IPS-20b (cell line): ENCODE measurements around the gene CAV2.

ENCODE experiments used
- H3K27ac ChIP-seq: one replicate; pipeline ENCODE4 v1.5.1; 2013; ENCODE audit warnings: low read length
- H3K27me3 ChIP-seq: 2 replicates; pipeline ENCODE4 v1.6.1; 2013; ENCODE audit warnings: mild to moderate bottlenecking, low read length, inconsistent platforms; ENCODE audit not compliant: insufficient read depth
- H3K36me3 ChIP-seq: 2 replicates; pipeline ENCODE4 v1.6.1; 2013; ENCODE audit warnings: low read depth, mild to moderate bottlenecking, inconsistent platforms, low read length, moderate library complexity; ENCODE audit not compliant: insufficient read depth
- H3K4me1 ChIP-seq: 2 replicates; pipeline ENCODE4 v1.6.1; 2013; ENCODE audit warnings: mild to moderate bottlenecking, control low read depth, inconsistent platforms, low read length, moderate library complexity; ENCODE audit not compliant: insufficient read depth
- H3K4me3 ChIP-seq: 2 replicates; pipeline ENCODE4 v1.5.1; 2013; ENCODE audit warnings: mild to moderate bottlenecking, low read length, inconsistent platforms
- H3K9ac ChIP-seq: 2 replicates; pipeline ENCODE4 v1.6.1; 2013; ENCODE audit warnings: low read depth, mild to moderate bottlenecking, inconsistent platforms, low read length, moderate library complexity
- H3K9me3 ChIP-seq: 2 replicates; pipeline ENCODE4 v1.6.1; 2013; ENCODE audit warnings: mild to moderate bottlenecking, low read depth, low read length, inconsistent platforms; ENCODE audit not compliant: insufficient read depth

CAV2 gene

GRCh38 chr7:116512520-116513188 is 13.1 kb downstream of the CAV2 start:
- Histone ChIP-seq H3K9me3 (no peaks in the 10 kb centered on the region), H3K4me3 (no peak overlapping the region), H3K4me1 (peaks cover 8% of the 10 kb centered on the region), H3K27ac (no peak overlapping the region), H3K27me3 (no peaks in the 10 kb centered on the region), H3K9ac (no peak overlapping the region), H3K36me3 (no peaks in the 10 kb centered on the region)

DNA sequence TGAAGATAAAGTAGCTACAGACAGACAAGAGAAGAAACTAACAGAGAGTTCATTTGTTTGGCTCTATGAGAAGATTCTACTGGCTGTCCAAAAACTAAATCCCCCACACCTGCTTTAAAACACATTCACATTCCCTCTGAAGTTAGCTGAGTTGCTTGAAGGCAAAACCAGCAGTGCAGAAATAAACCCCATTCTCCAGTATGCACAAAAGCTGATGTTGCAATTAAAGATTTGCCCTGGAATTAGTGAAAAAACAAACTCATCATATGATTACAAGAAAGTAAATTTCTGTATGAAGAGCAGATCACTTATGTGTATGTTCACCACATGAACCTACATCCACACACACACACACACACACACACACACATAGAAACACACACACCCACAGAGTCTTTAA is 16.0 kb downstream of the CAV2 start:
- Histone ChIP-seq H3K4me1 (peaks cover 8% of the 10 kb centered on the region), H3K27ac (no peak overlapping the region), H3K36me3 (no peaks in the 10 kb centered on the region), H3K9me3 (no peaks in the 10 kb centered on the region), H3K27me3 (no peaks in the 10 kb centered on the region), H3K4me3 (no peak overlapping the region), H3K9ac (no peak overlapping the region)

- no peaks in the 10 kb centered on the region for H3K9me3 ChIP-seq
- no peak overlapping the region for H3K27ac ChIP-seq
- H3K36me3 ChIP-seq: no peaks in the 10 kb centered on the region
- H3K9ac ChIP-seq: no peak overlapping the region
- no peak overlapping the region for H3K4me3 ChIP-seq
- peaks cover 11% of the 10 kb centered on the region for H3K4me1 ChIP-seq
- H3K27me3 ChIP-seq: no peaks in the 10 kb centered on the region
Measured at GRCh38 chr7:116516324-116516723, 16.8 kb downstream of the CAV2 start.

DNA sequence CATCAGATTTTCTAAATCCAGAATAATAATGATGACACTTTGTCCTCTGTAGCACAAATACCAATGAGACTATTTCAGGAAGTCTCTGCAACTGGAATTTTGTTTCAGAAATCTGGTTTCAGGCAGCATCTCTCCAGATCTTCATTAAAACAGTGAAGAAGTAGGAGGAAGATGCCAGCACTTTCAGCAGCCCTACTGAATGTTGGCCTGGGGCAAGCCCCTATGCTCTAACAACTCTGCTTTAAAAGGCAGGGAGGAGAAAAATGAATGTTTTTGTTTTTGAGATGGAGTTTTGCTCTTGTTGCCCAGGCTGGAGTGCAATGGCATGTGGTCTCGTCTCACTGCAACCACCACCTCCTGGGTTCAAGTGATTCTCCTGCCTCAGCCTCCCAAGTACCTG is 18.1 kb downstream of the CAV2 start:
- Histone ChIP-seq H3K4me1 (peaks cover 24% of the 10 kb centered on the region), H3K36me3 (no peaks in the 10 kb centered on the region), H3K4me3 (no peak overlapping the region), H3K27me3 (no peaks in the 10 kb centered on the region), H3K9me3 (no peaks in the 10 kb centered on the region), H3K27ac (no peak overlapping the region), H3K9ac (no peak overlapping the region)

DNA sequence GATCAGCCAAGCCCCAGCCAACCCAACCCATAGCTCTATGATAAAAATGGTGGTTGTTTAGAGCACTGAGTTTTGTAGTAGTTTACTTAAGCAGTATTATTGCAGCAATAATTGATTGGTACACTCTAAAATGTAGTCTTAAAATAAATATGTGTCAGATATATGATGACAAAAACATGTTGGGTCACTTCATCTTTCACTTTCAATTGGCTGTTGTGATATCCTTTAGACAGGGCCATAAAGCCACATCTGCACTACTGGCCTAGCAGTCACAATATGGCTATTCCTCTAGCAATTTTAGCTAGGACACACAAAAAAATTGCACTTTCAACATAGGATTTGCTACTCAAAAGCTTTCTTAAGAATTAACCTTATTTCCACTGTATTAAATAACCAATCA is 19.4 kb downstream of the CAV2 start:
- H3K4me1 ChIP-seq: peaks cover 27% of the 10 kb centered on the region
- H3K27me3 ChIP-seq: peaks cover 3% of the 10 kb centered on the region; the same call in 1 of the 2 replicates
- H3K36me3 ChIP-seq: no peaks in the 10 kb centered on the region
- no peaks in the 10 kb centered on the region for H3K9me3 ChIP-seq
- no peak overlapping the region for H3K27ac ChIP-seq
- no peak overlapping the region for H3K9ac ChIP-seq
- no peak overlapping the region for H3K4me3 ChIP-seq

- peaks cover 25% of the 10 kb centered on the region for H3K27me3 ChIP-seq
- no peak overlapping the region for H3K27ac ChIP-seq
- no peaks in the 10 kb centered on the region for H3K36me3 ChIP-seq
- no peak overlapping the region for H3K4me3 ChIP-seq
- no peak overlapping the region for H3K9ac ChIP-seq
- no peaks in the 10 kb centered on the region for H3K9me3 ChIP-seq
- H3K4me1 ChIP-seq: peaks cover 22% of the 10 kb centered on the region
Measured at GRCh38 chr7:116521046-116521664, 21.6 kb downstream of the CAV2 start.

DNA sequence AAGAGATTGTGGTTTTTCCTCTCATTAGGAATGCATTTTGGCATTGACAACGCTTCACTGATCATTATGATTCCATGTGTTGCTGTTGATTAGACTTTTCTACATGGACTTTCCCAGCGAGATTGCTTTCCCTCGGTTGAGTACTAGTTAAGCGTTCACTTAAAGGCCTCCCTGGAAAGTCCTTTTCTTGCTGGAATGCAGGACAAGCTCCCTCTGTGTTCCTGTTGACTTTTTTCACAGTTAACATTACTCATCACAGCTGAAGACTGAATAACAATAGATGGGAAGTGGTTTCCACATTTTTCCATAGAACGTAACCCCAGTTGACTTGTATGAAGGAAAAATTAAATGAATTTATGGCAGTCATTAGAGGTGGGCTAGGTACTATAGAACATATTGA is 22.7 kb downstream of the CAV2 start:
- H3K36me3 ChIP-seq: no peaks in the 10 kb centered on the region
- no peak overlapping the region for H3K9ac ChIP-seq
- no peaks in the 10 kb centered on the region for H3K9me3 ChIP-seq
- peaks cover 25% of the 10 kb centered on the region for H3K4me1 ChIP-seq
- 0 out of 2 replicates have a peak overlapping the region, but pooled peaks have one; percentile 32 for H3K4me3 ChIP-seq
- H3K27ac ChIP-seq: no peak overlapping the region
- H3K27me3 ChIP-seq: peaks cover 36% of the 10 kb centered on the region

DNA sequence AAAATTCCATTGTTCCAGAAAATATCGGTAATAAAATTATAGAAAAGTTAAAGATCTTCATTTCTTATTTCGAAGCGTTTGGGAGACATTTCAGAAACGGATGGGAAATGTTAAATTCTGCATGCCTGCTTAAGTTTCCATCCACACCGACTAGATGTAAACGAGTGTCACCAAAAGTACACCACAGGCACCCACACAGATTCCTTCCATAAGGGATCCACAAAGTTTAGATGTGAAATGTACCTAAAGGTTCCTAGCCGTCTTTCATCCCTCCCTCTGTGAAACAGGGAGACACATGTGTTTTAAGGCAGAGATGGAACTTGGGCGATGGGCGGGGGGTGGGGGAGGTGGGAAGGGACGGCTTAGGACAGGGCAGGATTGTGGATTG is 24.7 kb downstream of the CAV2 start:
- no peaks in the 10 kb centered on the region for H3K36me3 ChIP-seq
- H3K4me3 ChIP-seq: peak overlapping the region; percentile 90
- H3K9me3 ChIP-seq: no peaks in the 10 kb centered on the region
- no peak overlapping the region for H3K9ac ChIP-seq
- H3K27me3 ChIP-seq: peaks cover 48% of the 10 kb centered on the region
- peaks cover 25% of the 10 kb centered on the region for H3K4me1 ChIP-seq
- H3K27ac ChIP-seq: no peak overlapping the region

GRCh38 chr7:116524609-116525297 is 25.2 kb downstream of the CAV2 start, which contains the start of gene CAV1:
Gene CAV1 (plus strand): TSS chr7:116525036. CDS start chr7:116525063, 27 bp downstream.
- Histone ChIP-seq H3K27me3 (peaks cover 48% of the 10 kb centered on the region), H3K9ac (peak within 1 kb of the TSS; percentile 63), H3K9me3 (no peaks in the 10 kb centered on the region), H3K4me3 (peak within 1 kb of the TSS; percentile 90), H3K27ac (no peak within 1 kb of the TSS), H3K36me3 (no peaks in the 10 kb centered on the region), H3K4me1 (peaks cover 25% of the 10 kb centered on the region)

DNA sequence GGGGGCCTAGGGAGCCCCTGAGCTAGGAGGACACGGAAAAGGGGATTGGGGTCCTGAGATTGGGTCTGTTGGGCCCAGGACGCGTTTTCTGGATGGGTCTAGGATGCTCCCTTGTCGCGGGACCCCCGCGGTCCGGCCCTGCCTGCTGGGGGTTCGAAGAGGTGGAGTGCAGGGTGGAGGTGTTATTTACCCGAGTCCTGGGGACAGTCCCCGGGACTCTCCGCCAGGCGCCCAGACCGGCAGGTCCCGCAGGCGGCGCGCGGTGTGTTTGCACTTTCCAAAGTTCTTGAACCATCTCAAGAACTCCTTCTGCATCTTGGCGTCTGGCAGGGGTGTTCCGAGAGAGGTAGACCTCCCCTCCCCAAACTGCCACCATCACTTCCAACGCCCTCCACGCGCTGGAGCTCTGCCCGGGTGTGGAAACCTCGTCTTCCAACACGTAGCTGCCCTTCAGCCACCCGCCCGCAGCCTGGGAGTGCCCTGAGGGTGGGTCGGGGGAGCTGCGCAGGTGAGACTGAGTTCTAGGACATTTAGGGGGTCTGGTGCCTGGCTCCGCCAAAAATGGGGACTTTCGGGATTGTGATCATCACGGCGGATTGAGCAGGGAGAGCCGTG is 25.9 kb downstream of the CAV2 start:
- Histone ChIP-seq H3K9me3 (no peaks in the 10 kb centered on the region), H3K4me3 (peak overlapping the region; percentile 90), H3K27ac (no peak overlapping the region), H3K4me1 (peaks cover 25% of the 10 kb centered on the region), H3K36me3 (no peaks in the 10 kb centered on the region), H3K9ac (peak overlapping the region; percentile 63), H3K27me3 (peaks cover 48% of the 10 kb centered on the region)

GRCh38 chr7:116525913-116526861 is 26.6 kb downstream of the CAV2 start:
- H3K27ac ChIP-seq: no peak overlapping the region
- peak overlapping the region; percentile 63; the same call in 1 of the 2 replicates for H3K9ac ChIP-seq
- no peaks in the 10 kb centered on the region for H3K9me3 ChIP-seq
- H3K36me3 ChIP-seq: no peaks in the 10 kb centered on the region
- H3K4me1 ChIP-seq: peaks cover 23% of the 10 kb centered on the region
- peaks cover 48% of the 10 kb centered on the region for H3K27me3 ChIP-seq
- H3K4me3 ChIP-seq: peak overlapping the region; percentile 90
